NCI-H128 (cell line): ENCODE data around the gene NUDT19.
A peak's percentile ranks its signal among the peaks of the same experiment; 100 is the strongest.
"Not testable (repeated sequence)": the region's sequence is repeated elsewhere in the genome, so short reads cannot be mapped to it uniquely, and the experiment has no call there.

ENCODE experiments used
- DNase-seq: peaks from one replicate; lab custom pipeline; 2025; ENCODE audit not compliant: unreplicated experiment; lab: John Stamatoyannopoulos, UW

Gene NUDT19

GRCh38 chr19:32674931-32675719 is 16.5 kb upstream of the NUDT19 start, which contains the start of gene ANKRD27:
TSS of gene ANKRD27 (minus strand) at chr19:32675180. CDS start at chr19:32659015, 16,165 bp downstream.
- peak; percentile 98 for DNase-seq

GRCh38 chr19:32675720-32676185 is 15.9 kb upstream of the NUDT19 start, which contains the start of gene RGS9BP:
TSS of gene RGS9BP (plus strand) at chr19:32675848. CDS start at chr19:32676264, 416 bp downstream.
- peak; percentile 34 for DNase-seq

- no peak for DNase-seq
Observed at GRCh38 chr19:32676186-32676894, 15.3 kb upstream of the NUDT19 start.

GRCh38 chr19:32676895-32677359 is 14.7 kb upstream of the NUDT19 start:
- DNase-seq: no peak

GRCh38 chr19:32677657-32678056 is 14.0 kb upstream of the NUDT19 start:
- DNase-seq: no peak

GRCh38 chr19:32680986-32681385 is 10.6 kb upstream of the NUDT19 start:
- DNase-seq: no peak

GRCh38 chr19:32682317-32682716 is 9.3 kb upstream of the NUDT19 start:
- DNase-seq: no peak

- no peak for DNase-seq
Observed at GRCh38 chr19:32686847-32687475, 4.7 kb upstream of the NUDT19 start.

GRCh38 chr19:32687681-32688080 is 3.9 kb upstream of the NUDT19 start:
- DNase-seq: no peak

GRCh38 chr19:32688311-32688710 is 3.3 kb upstream of the NUDT19 start:
- no peak for DNase-seq

GRCh38 chr19:32691952-32692726 is 518 bp downstream of the NUDT19 start:
- no peak for DNase-seq

- no peak for DNase-seq
Observed at GRCh38 chr19:32692727-32693061, 1.1 kb downstream of the NUDT19 start.

GRCh38 chr19:32693151-32694108 is 1.8 kb downstream of the NUDT19 start:
- DNase-seq: not testable (repeated sequence)

GRCh38 chr19:32694316-32694715 is 2.7 kb downstream of the NUDT19 start:
- DNase-seq: not testable (repeated sequence)

- not testable (repeated sequence) for DNase-seq
Observed at GRCh38 chr19:32694851-32695250, 3.2 kb downstream of the NUDT19 start.

GRCh38 chr19:32695506-32695905 is 3.9 kb downstream of the NUDT19 start:
- DNase-seq: not testable (repeated sequence)

GRCh38 chr19:32696771-32697170 is 5.2 kb downstream of the NUDT19 start:
- DNase-seq: not testable (repeated sequence)

- not testable (repeated sequence) for DNase-seq
Observed at GRCh38 chr19:32700129-32700528, 8.5 kb downstream of the NUDT19 start.

- DNase-seq: no peak
Observed at GRCh38 chr19:32702010-32702409, 10.4 kb downstream of the NUDT19 start.

- not testable (repeated sequence) for DNase-seq
Observed at GRCh38 chr19:32704006-32704405, 12.4 kb downstream of the NUDT19 start.
